RPMI8226 (cell line): Measurements from ENCODE around the gene CLIP2.
"Not testable (repeated sequence)": the region's sequence is repeated elsewhere in the genome, so short reads cannot be mapped to it uniquely, and the experiment has no call there.

ENCODE experiments used
- DNase-seq: peaks from one replicate; pipeline ENCODE4 v3.0.0-alpha.2; 2015

CLIP2 gene

GRCh38 chr7:74407958-74408357 is 118.8 kb downstream of the CLIP2 start:
- peak; percentile 0 for DNase-seq

GRCh38 chr7:74409571-74409970 is 120.4 kb downstream of the CLIP2 start:
- DNase-seq, result peak; percentile 1

GRCh38 chr7:74410772-74411171 is 121.6 kb downstream of the CLIP2 start:
- no peak for DNase-seq

GRCh38 chr7:74411571-74411970 is 122.4 kb downstream of the CLIP2 start:
- DNase-seq, result not testable (repeated sequence)

- DNase-seq, result peak; percentile 9
Measured at GRCh38 chr7:74412056-74412455, 122.8 kb downstream of the CLIP2 start.

GRCh38 chr7:74412603-74413002 is 123.4 kb downstream of the CLIP2 start:
- DNase-seq, result peak; percentile 1

GRCh38 chr7:74414595-74415333 is 125.6 kb downstream of the CLIP2 start:
- DNase-seq, result not testable (repeated sequence)

- DNase-seq, result peak; percentile 65
Measured at GRCh38 chr7:74417419-74417971, 128.3 kb downstream of the CLIP2 start.

- DNase-seq, result no peak
Measured at GRCh38 chr7:74418076-74418475, 128.9 kb downstream of the CLIP2 start.

- DNase-seq, result peak; percentile 1
Measured at GRCh38 chr7:74418538-74418937, 129.3 kb downstream of the CLIP2 start.

- not testable (repeated sequence) for DNase-seq
Measured at GRCh38 chr7:74419232-74419631, 130.0 kb downstream of the CLIP2 start.

- peak; percentile 1 for DNase-seq
Measured at GRCh38 chr7:74420006-74420405, 130.8 kb downstream of the CLIP2 start.

- no peak for DNase-seq
Measured at GRCh38 chr7:74424291-74424880, 135.2 kb downstream of the CLIP2 start.

- DNase-seq, result peak; percentile 4
Measured at GRCh38 chr7:74428023-74428422, 138.8 kb downstream of the CLIP2 start.

GRCh38 chr7:74429153-74429747 is 140.0 kb downstream of the CLIP2 start:
- DNase-seq, result peak; percentile 2

GRCh38 chr7:74430409-74430808 is 141.2 kb downstream of the CLIP2 start:
- DNase-seq, result peak; percentile 1

- peak; percentile 42 for DNase-seq
Measured at GRCh38 chr7:74430961-74431466, 141.8 kb downstream of the CLIP2 start.

GRCh38 chr7:74437291-74437571 is 148.0 kb downstream of the CLIP2 start:
- DNase-seq, result peak; percentile 33

GRCh38 chr7:74438327-74438726 is 149.1 kb downstream of the CLIP2 start:
- no peak for DNase-seq

- no peak for DNase-seq
Measured at GRCh38 chr7:74439541-74439940, 150.3 kb downstream of the CLIP2 start.

GRCh38 chr7:74440143-74440542 is 150.9 kb downstream of the CLIP2 start:
- DNase-seq, result not testable (repeated sequence)

- no peak for DNase-seq
Measured at GRCh38 chr7:74441801-74442200, 152.6 kb downstream of the CLIP2 start.

GRCh38 chr7:74443543-74444247 is 154.5 kb downstream of the CLIP2 start:
- no peak for DNase-seq
